IMR-90 (cell line): ENCODE measurements around the gene SOX8. TPM values are rescaled to one million over a fixed set of nuclear protein-coding genes. Genes with fewer than 3 reads are reported as not detected.

Source experiments
- ATAC-seq: fragments of 200-7000 bp; cut with Tn5 transposase; 2 replicates; pipeline ENCODE4 v1.9.1; 2020; ENCODE audit warnings: low read depth, mild to moderate bottlenecking, moderate library complexity
- Bru-seq: library from RNA; stranded (reverse); fragments of 400-500 nt; gene quantifications from one replicate; lab custom pipeline; 2021; lab: Mats Ljungman, UMichigan
- BruChase-seq, 2 experiments: library from RNA; stranded (reverse); fragments of 400-500 nt; gene quantifications; one replicate each; lab custom pipeline; 2021; lab: Mats Ljungman, UMichigan
- BruUV-seq: library from RNA; stranded (reverse); fragments of 400-500 nt; replicated peaks from 2 replicates; lab custom pipeline; 2021; lab: Mats Ljungman, UMichigan
- CTCF ChIA-PET: fragments of 300-600 bp; formaldehyde crosslinking; extraction: SDS; loops from one replicate; lab custom pipeline; 2021; ENCODE audit warnings: antibody characterized with exemption; lab: Yijun Ruan, JAX
- POLR2A ChIA-PET: fragments of 300-600 bp; sonication (Branson Sonifier 250); formaldehyde crosslinking; loops from one replicate; lab custom pipeline; 2022; ENCODE audit warnings: antibody characterized with exemption; ENCODE audit not compliant: unreplicated experiment; lab: Charles Lee
- DNase-seq: peaks from one replicate; pipeline ENCODE4 v3.0.0; 2013
- H2AFZ ChIP-seq: replicated peaks from 2 replicates; pipeline ENCODE3; 2013; ENCODE audit warnings: low read length, mild to moderate bottlenecking; ENCODE audit not compliant: poor library complexity
- H2AK5ac ChIP-seq: 2 replicates; pipeline ENCODE4 v1.6.1; 2013; ENCODE audit warnings: low read depth, low read length, inconsistent platforms
- H2AK9ac ChIP-seq: replicated peaks from 2 replicates; pipeline ENCODE3; 2013; ENCODE audit warnings: mild to moderate bottlenecking, low read depth, low read length, moderate library complexity; ENCODE audit not compliant: poor library complexity
- H2BK120ac ChIP-seq: 2 replicates; pipeline ENCODE4 v1.6.1; 2013; ENCODE audit warnings: low read depth, low read length, inconsistent platforms
- H2BK15ac ChIP-seq: 3 replicates; pipeline ENCODE4 v1.6.1; 2013; ENCODE audit warnings: low read depth, low read length, inconsistent platforms
- H2BK20ac ChIP-seq: 2 replicates; pipeline ENCODE4 v1.6.1; 2013; ENCODE audit warnings: low read depth, mild to moderate bottlenecking, inconsistent platforms, low read length, moderate library complexity
- H2BK5ac ChIP-seq: 2 replicates; pipeline ENCODE4 v1.6.1; 2013; ENCODE audit warnings: mild to moderate bottlenecking, low read depth, low read length, inconsistent platforms; ENCODE audit not compliant: poor library complexity, severe bottlenecking
- H3K14ac ChIP-seq: replicated peaks from 2 replicates; pipeline ENCODE4 v1.6.1; 2013; ENCODE audit warnings: low read depth, low read length, inconsistent platforms
- H3K18ac ChIP-seq: 2 replicates; pipeline ENCODE4 v1.6.1; 2013; ENCODE audit warnings: low read depth, low read length, control low read depth
- H3K23ac ChIP-seq: 2 replicates; pipeline ENCODE4 v1.6.1; 2013; ENCODE audit warnings: low read depth, low read length, inconsistent platforms
- H3K27ac ChIP-seq: 2 replicates; pipeline ENCODE4 v1.5.1; 2013; ENCODE audit warnings: mild to moderate bottlenecking, control low read depth, low read length; ENCODE audit not compliant: insufficient read depth
- H3K27me3 ChIP-seq: 2 replicates; pipeline ENCODE4 v1.6.1; 2013; ENCODE audit warnings: low read length; ENCODE audit not compliant: control insufficient read depth, insufficient read depth
- H3K36me3 ChIP-seq: 2 replicates; pipeline ENCODE4 v1.6.1; 2013; ENCODE audit warnings: low read length, mixed read lengths; ENCODE audit not compliant: control insufficient read depth, insufficient read depth
- H3K4ac ChIP-seq: 2 replicates; pipeline ENCODE4 v1.6.1; 2013; ENCODE audit warnings: low read depth, low read length, inconsistent platforms
- H3K4me1 ChIP-seq: 2 replicates; pipeline ENCODE4 v1.6.1; 2013; ENCODE audit warnings: low read length, mixed read lengths; ENCODE audit not compliant: control insufficient read depth, insufficient read depth
- H3K4me2 ChIP-seq: 2 replicates; pipeline ENCODE4 v1.6.1; 2013; ENCODE audit warnings: low read depth, mild to moderate bottlenecking, control low read depth, low read length, moderate library complexity
- H3K4me3 ChIP-seq: 2 replicates; pipeline ENCODE4 v1.5.1; 2013; ENCODE audit warnings: low read depth, mild to moderate bottlenecking, control low read depth, low read length, moderate library complexity; ENCODE audit not compliant: insufficient read depth
- H3K56ac ChIP-seq: 2 replicates; pipeline ENCODE4 v1.6.1; 2013; ENCODE audit warnings: low read length, inconsistent platforms; ENCODE audit not compliant: insufficient read depth; ENCODE audit errors: extremely low read depth
- H3K79me1 ChIP-seq, 2 experiments: 2 replicates each; pipeline ENCODE4 v1.6.1; 2013; ENCODE audit warnings: low read length in 2 of 2, inconsistent platforms in 1 of 2, low read depth in 1 of 2
- H3K9ac ChIP-seq: 2 replicates; pipeline ENCODE4 v1.6.1; 2013; ENCODE audit warnings: low read depth, low read length, control low read depth
- H3K9me1 ChIP-seq: 2 replicates; pipeline ENCODE4 v1.6.1; 2013; ENCODE audit warnings: low read length, inconsistent platforms; ENCODE audit not compliant: insufficient read depth
- H3K9me3 ChIP-seq: 2 replicates; pipeline ENCODE4 v1.6.1; 2013; ENCODE audit warnings: low read length; ENCODE audit not compliant: control insufficient read depth, insufficient read depth
- H4K20me1 ChIP-seq: 2 replicates; pipeline ENCODE4 v1.6.1; 2013; ENCODE audit warnings: low read length, inconsistent platforms; ENCODE audit not compliant: insufficient read depth
- H4K5ac ChIP-seq: 2 replicates; pipeline ENCODE4 v1.6.1; 2013; ENCODE audit warnings: mild to moderate bottlenecking, low read depth, low read length, control low read depth
- H4K8ac ChIP-seq, 2 experiments: 2 replicates each; pipeline ENCODE4 v1.6.1; 2013; ENCODE audit warnings: low read depth in 2 of 2, low read length in 2 of 2, control low read depth in 1 of 2, inconsistent platforms in 1 of 2
- H4K91ac ChIP-seq: 2 replicates; pipeline ENCODE4 v1.6.1; 2013; ENCODE audit warnings: low read depth, low read length, inconsistent platforms; ENCODE audit not compliant: insufficient read depth
- BHLHE40 ChIP-seq: fragments of 150-350 bp; IDR thresholded peaks from 2 replicates; pipeline ENCODE4 v1.6.1; 2016; ENCODE audit warnings: mild to moderate bottlenecking, low read depth, low read length
- CEBPB ChIP-seq: IDR thresholded peaks from 2 replicates; pipeline ENCODE4 v1.6.1; 2012; ENCODE audit warnings: low read depth, low read length, improper control_type of control experiment
- CHD1 ChIP-seq: IDR thresholded peaks from 2 replicates; pipeline ENCODE4 v1.6.1; 2012; ENCODE audit warnings: low read depth, low read length, improper control_type of control experiment
- CTCF ChIP-seq: conservative IDR thresholded peaks from 2 replicates; pipeline ENCODE4 v1.5.1; 2012; ENCODE audit warnings: mild to moderate bottlenecking, low read depth, low read length, improper control_type of control experiment
- ELK1 ChIP-seq: fragments of 150-350 bp; IDR thresholded peaks from 2 replicates; pipeline ENCODE4 v1.6.1; 2016; ENCODE audit warnings: low read depth, mild to moderate bottlenecking, low read length, moderate library complexity, borderline replicate concordance
- FOS ChIP-seq: fragments of 150-350 bp; IDR thresholded peaks from 2 replicates; pipeline ENCODE4 v1.6.1; 2016; ENCODE audit warnings: low read depth, low read length
- MAFK ChIP-seq: IDR thresholded peaks from 2 replicates; pipeline ENCODE4 v1.6.1; 2012; ENCODE audit warnings: low read depth, low read length, improper control_type of control experiment
- MAZ ChIP-seq: IDR thresholded peaks from 2 replicates; pipeline ENCODE4 v1.6.1; 2012; ENCODE audit warnings: low read depth, mild to moderate bottlenecking, low read length, improper control_type of control experiment, moderate library complexity, borderline replicate concordance
- MXI1 ChIP-seq: IDR thresholded peaks from 2 replicates; pipeline ENCODE4 v1.6.1; 2012; ENCODE audit warnings: low read depth, mild to moderate bottlenecking, low read length, moderate library complexity, borderline replicate concordance
- NFE2L2 ChIP-seq: fragments of 150-350 bp; IDR thresholded peaks from 2 replicates; pipeline ENCODE4 v1.6.1; 2016; ENCODE audit warnings: low read depth, mild to moderate bottlenecking, low read length
- RAD21 ChIP-seq: IDR thresholded peaks from 2 replicates; pipeline ENCODE4 v1.6.1; 2012; ENCODE audit warnings: low read length, improper control_type of control experiment
- RCOR1 ChIP-seq: IDR thresholded peaks from 2 replicates; pipeline ENCODE4 v1.6.1; 2012; ENCODE audit warnings: mild to moderate bottlenecking, low read length, improper control_type of control experiment; ENCODE audit not compliant: insufficient replicate concordance
- USF2 ChIP-seq: fragments of 150-350 bp; IDR thresholded peaks from 2 replicates; pipeline ENCODE4 v1.6.1; 2017; ENCODE audit warnings: mild to moderate bottlenecking, antibody characterized with exemption, low read length, low read depth
- WGBS, 2 experiments: methylation state at CpG; one replicate each; pipeline versions ENCODE4 v1.1.5 to v1.1.7; 2013; ENCODE audit warnings: missing lambda C conversion rate in 2 of 2; ENCODE audit not compliant: insufficient read length in 1 of 2; ENCODE audit errors: extremely low coverage in 2 of 2; 5-methylcytosine and 5-hydroxymethylcytosine counted together
- dilution Hi-C: fragments of 300-500 bp; cut with HindIII; formaldehyde crosslinking; loops from one replicate; pipeline ENCODE4 v1.14.3; 2018; ENCODE audit warnings: low sequenced_read_pairs; ENCODE audit not compliant: unreplicated experiment
- in situ Hi-C: fragments of 300-500 bp; cut with MboI; formaldehyde crosslinking; loops from 3 replicates; pipeline ENCODE4 v1.14.3; 2019; ENCODE audit warnings: low sequenced_read_pairs, inconsistent platforms, mixed read lengths
- intact Hi-C: fragments of 100-400 bp; cut with micrococcal nuclease; formaldehyde crosslinking; loops from 2 replicates; pipeline ENCODE4 v1.10.0; 2022
- long read RNA-seq: library from polyadenylated mRNA; unstranded; transcript quantifications from one replicate; pipeline ENCODE4 v2.0.0, GENCODE V29; 2021; ENCODE audit not compliant: unreplicated experiment
- polyA plus RNA-seq, 3 experiments: library from polyadenylated mRNA; depleted of rRNA; stranded (reverse); fragments of >200 nt; gene quantifications; 2 replicates each; pipeline ENCODE4 v1.2.3, GENCODE V29; 2012; ENCODE audit warnings: low replicate concordance in 1 of 3
- total RNA-seq: library from RNA; depleted of rRNA; stranded (reverse); fragments of >200 nt; gene quantifications from 2 replicates; pipeline ENCODE4 v1.2.3, GENCODE V29; 2012; rRNA removed

SOX8 gene
- total RNA-seq (under 0.01 TPM in 2 replicates), polyA plus RNA-seq (2012; rRNA removed) (0.26 and 0.27 TPM in 2 replicates), Bru-seq, nascent RNA (percentile 19 among the genes with signal in this experiment), BruChase-seq, experiment 1, labeled RNA remaining after a 6-hour chase (percentile 37 among the genes with signal in this experiment), BruChase-seq, experiment 2, labeled RNA remaining after a 2-hour chase (percentile 28 among the genes with signal in this experiment)
- polyA plus RNA-seq (2012; cell fraction: cytosol; rRNA removed) = 0.15 and 0.22 TPM in 2 replicates
- 1.9 and 2.9 TPM in 2 replicates for polyA plus RNA-seq (2012; cell fraction: nucleus; rRNA removed; ENCODE audit: low replicate concordance)
- long read RNA-seq, partial matches to known transcripts = 0 of 1 reads
- long read RNA-seq, other reads (novel, unspliced or antisense) = 1 of 1 reads

- H2BK5ac ChIP-seq = no peak within 1 kb of the TSS
- H2AK9ac ChIP-seq = peak within 1 kb of the TSS; percentile 28
- H2AFZ ChIP-seq = peak within 1 kb of the TSS; percentile 86
- intact Hi-C loops (loop anchor here (5.0 kb wide), 1 partner anchor 269 kb away; no protein-coding TSS in a partner anchor), dilution Hi-C loops (no loop called here), in situ Hi-C loops (no loop called here)
- no peak within 1 kb of the TSS for H2BK15ac ChIP-seq
- ChIA-PET POLR2A (interaction anchor here (0.6 kb wide), 3 partner anchors 18 to 222 kb away, joined by 5 to 10 read pairs (median 6); no protein-coding TSS in a partner anchor), CTCF (no interaction called here)
- ATAC-seq (peak; percentile 19; the same call in 1 of the 2 replicates), DNase-seq (no peak)
- H4K91ac ChIP-seq = no peak within 1 kb of the TSS
- H3K14ac ChIP-seq = no peak within 1 kb of the TSS
- H3K36me3 ChIP-seq = no peaks in the 10 kb centered on the region
- no peaks in the 10 kb centered on the region for H3K79me1 ChIP-seq
- peak within 1 kb of the TSS; percentile 49 for H3K4me3 ChIP-seq
- H4K8ac ChIP-seq = no peak within 1 kb of the TSS
- no peaks in the 10 kb centered on the region for H3K9me3 ChIP-seq
- H3K9me1 ChIP-seq = no peaks in the 10 kb centered on the region; the same call in 1 of the 2 replicates
- no peaks in the 10 kb centered on the region; the same call in 1 of the 2 replicates for H4K20me1 ChIP-seq
- peaks cover 81% of the 10 kb centered on the region for H3K27me3 ChIP-seq
- H4K5ac ChIP-seq = no peak within 1 kb of the TSS
- no peak within 1 kb of the TSS for H3K4ac ChIP-seq
- H3K9ac ChIP-seq = peak within 1 kb of the TSS; percentile 49; the same call in 1 of the 2 replicates
- H3K4me1 ChIP-seq = no peaks in the 10 kb centered on the region
- no peak within 1 kb of the TSS for H2BK120ac ChIP-seq
- H3K4me2 ChIP-seq = peak within 1 kb of the TSS; percentile 65
- no peak within 1 kb of the TSS for H3K27ac ChIP-seq
- H3K23ac ChIP-seq = no peak within 1 kb of the TSS
- no peak within 1 kb of the TSS for H3K18ac ChIP-seq
- 0% methylated on average over 52 of the region's 80 CpGs; no CpG with 5 or more reads in 1 of the 2 experiments for whole genome bisulfite sequencing, 2 experiments
- BruUV-seq = no TSS peak
- no peak within 1 kb of the TSS for H3K56ac ChIP-seq
- H2BK20ac ChIP-seq = no peak within 1 kb of the TSS
- H2AK5ac ChIP-seq = no peak within 1 kb of the TSS
- no peak for TF ChIP-seq ELK1
- no peak for TF ChIP-seq FOS
- no peak for TF ChIP-seq CTCF
- TF ChIP-seq NFE2L2 = no peak
- no peak for TF ChIP-seq USF2
- no peak for TF ChIP-seq MAFK
- no peak for TF ChIP-seq RAD21
- no peak for TF ChIP-seq BHLHE40
- TF ChIP-seq MXI1 = no peak
- no peak for TF ChIP-seq CEBPB
- no peak for TF ChIP-seq RCOR1
- no peak for TF ChIP-seq CHD1
- no peak for TF ChIP-seq MAZ
Measured at GRCh38 chr16:981695-982144, at the start of gene SOX8. SOX8 (plus strand) TSS chr16:981770; CDS start chr16:981923, 153 bp downstream.
